ENCODE measurements around the gene INHBC.
"Not testable (repeated sequence)": the region's sequence is repeated elsewhere in the genome, so short reads cannot be mapped to it uniquely, and the experiment has no call there.

Gene INHBC, protein sequence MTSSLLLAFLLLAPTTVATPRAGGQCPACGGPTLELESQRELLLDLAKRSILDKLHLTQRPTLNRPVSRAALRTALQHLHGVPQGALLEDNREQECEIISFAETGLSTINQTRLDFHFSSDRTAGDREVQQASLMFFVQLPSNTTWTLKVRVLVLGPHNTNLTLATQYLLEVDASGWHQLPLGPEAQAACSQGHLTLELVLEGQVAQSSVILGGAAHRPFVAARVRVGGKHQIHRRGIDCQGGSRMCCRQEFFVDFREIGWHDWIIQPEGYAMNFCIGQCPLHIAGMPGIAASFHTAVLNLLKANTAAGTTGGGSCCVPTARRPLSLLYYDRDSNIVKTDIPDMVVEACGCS

DNA sequence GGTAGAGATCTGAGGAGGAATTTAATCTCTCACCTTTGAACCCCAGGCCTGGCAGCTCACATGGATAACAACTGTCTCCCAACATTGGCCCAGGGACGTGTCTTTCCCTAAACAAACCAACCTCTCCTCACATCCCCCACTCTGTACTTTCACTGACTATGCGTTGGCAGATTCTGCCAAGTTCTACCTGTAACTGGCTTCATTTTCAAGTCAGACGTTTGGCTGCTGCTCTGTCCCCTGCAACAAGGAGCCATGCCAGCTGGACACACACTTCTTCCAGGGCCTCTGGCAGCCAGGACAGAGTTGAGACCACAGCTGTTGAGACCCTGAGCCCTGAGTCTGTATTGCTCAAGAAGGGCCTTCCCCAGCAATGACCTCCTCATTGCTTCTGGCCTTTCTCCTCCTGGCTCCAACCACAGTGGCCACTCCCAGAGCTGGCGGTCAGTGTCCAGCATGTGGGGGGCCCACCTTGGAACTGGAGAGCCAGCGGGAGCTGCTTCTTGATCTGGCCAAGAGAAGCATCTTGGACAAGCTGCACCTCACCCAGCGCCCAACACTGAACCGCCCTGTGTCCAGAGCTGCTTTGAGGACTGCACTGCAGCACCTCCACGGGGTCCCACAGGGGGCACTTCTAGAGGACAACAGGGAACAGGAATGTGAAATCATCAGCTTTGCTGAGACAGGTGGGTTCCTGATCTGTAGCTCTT is at the start of gene INHBC:
INHBC (plus strand) TSS at position 268 of the 707 bp plus-strand sequence; CDS start at position 371, 103 bp downstream.
- DNase-seq (ENCODE audit: low read depth in 2 of 3, low spot score in 2 of 3): no peak

DNA sequence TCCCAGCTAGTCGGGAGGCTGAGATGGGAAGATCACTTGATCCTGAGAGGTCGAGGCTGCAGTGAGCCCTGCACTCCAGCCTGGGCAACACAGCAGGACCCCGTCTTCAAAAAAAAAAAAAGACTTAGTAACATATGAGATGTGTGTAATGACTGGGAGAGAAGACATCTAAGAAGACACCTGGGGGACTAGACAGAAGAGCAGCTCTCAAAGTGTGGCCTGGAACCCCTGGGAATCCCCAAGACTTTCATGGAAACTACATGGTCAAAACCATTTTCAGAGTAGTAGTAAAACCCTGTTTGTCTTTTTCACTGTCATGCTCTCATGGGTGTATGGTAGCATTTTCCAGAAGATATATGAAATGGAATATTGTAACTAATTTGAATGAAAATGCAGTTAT is 49.0 kb upstream of the INHBC start:
- DNase-seq (ENCODE audit: low read depth in 2 of 3, low spot score in 2 of 3): no peak

DNA sequence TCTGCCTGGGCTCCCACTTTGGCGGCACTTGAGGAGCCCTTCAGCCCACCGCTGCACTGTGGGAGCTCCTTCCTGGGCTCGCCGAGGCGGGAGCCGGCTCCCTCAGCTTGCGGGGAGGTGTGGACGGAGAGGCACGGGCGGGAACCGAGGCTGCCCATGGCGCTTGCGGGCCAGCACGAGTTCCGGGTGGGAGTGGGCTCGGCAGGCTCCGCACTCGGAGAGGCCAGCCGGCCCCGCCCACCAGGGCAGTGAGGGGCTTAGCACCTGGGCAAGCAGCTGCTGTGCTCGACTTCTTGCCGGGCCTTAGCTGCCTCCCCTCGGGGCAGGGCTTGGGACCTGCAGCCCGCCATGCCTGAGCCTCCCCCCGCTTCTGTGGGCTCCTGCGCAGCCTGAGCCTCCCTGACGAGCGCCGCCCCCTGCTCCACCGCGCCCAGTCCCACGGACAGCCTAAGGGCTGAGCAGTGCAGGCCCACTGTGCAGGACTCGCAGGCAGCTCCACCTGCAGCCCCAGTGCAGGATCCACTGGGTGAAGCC is 48.3 kb upstream of the INHBC start:
- no peak for DNase-seq (ENCODE audit: low read depth in 2 of 3, low spot score in 2 of 3)

DNA sequence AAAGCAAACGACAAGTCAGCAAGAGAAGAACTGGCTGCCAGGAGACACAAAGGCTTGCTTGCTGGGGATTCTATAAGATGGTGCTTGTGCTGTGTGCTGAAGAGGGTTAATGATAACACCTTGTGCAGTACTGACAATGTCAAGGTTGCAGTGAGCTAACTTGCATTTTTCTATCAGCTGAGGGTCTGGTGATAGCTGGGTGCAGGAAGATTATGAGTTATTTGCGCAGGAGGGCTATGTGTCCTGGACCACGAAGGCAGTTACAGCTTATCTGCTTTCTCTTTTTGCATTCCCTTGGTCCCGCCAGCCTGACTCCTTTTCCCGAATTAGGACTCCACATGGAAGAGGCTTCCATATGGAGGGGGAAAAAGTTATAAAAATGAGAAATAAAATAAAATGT is 46.2 kb upstream of the INHBC start:
- no peak for DNase-seq (ENCODE audit: low read depth in 2 of 3, low spot score in 2 of 3)

DNA sequence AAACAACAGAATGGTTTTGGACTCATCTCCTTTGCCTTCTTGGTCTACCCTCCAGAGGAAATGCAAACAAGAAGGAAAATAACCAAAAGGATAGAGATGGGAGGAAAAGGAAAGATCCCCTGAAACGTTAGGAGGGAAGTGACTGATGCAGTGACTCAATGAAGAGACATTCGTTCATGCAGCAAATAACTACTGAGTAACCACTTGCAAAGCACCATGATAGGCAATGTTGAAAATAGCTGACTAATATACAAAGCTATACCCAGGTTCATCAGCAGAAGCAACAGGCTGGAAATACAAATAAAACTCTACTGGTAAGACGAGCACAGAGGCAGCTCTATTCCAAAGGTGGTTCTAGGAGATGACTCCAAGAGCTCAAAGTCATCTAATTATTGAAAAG is 45.6 kb upstream of the INHBC start:
- DNase-seq (ENCODE audit: low read depth in 2 of 3, low spot score in 2 of 3): no peak

DNA sequence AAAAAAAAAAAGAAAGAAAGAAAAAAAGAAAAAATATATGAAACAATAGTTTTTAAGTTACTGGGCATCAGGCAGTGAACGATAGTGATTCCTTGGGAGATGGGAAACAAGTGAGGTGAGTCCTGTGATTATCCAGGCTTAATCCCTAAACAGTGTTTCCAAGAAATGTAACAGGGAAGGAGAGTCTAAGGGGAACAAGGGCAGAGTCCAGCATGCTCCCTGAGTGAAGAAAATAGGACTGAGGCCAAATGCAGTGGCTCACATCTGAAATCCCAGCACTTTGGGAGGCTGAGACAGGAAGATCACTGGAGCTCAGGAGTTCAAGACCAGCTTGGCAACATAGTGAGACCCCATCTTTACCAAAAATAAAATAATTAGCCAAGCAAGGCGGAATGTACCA is 44.4 kb upstream of the INHBC start:
- DNase-seq (ENCODE audit: low read depth in 2 of 3, low spot score in 2 of 3): no peak

DNA sequence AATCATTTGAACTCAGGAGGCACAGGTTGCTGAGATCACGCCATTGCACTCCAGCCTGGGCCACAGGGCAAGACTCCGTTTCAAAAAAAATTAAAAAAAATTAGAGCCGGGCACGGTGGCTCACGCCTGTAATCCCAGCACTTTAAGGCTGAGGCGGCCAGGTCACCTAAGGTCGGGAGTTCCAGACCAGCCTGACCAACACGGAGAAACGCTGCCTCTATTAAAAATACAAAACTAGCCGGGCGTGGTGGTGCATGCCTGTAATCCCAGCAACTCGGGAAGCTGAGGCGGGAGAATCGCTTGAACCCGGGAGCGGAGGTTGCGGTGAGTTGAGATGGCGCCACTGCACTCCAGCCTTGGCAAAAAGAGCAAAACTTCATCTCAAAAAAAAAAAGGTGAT is 39.5 kb upstream of the INHBC start:
- no peak for DNase-seq (ENCODE audit: low read depth in 2 of 3, low spot score in 2 of 3)

DNA sequence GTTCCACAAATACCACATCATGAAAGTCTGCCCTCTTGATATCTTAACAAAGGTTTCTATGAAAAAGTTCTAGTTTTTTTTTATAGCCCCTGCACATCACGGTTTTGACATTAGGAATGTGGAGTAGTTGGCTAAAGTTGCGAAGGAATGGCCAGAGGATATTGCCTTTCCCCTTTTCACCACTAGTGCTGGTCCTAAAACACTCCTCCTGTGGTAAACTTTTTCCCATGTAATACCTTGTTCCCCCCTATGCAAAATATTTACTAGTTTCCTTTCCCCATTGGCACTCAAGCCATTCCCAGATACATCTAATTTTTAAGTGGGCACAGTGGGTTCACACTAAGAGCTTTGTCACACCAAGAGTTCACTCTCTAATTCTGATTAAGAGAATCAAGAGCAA is 37.1 kb upstream of the INHBC start:
- no peak for DNase-seq (ENCODE audit: low read depth in 2 of 3, low spot score in 2 of 3)

DNA sequence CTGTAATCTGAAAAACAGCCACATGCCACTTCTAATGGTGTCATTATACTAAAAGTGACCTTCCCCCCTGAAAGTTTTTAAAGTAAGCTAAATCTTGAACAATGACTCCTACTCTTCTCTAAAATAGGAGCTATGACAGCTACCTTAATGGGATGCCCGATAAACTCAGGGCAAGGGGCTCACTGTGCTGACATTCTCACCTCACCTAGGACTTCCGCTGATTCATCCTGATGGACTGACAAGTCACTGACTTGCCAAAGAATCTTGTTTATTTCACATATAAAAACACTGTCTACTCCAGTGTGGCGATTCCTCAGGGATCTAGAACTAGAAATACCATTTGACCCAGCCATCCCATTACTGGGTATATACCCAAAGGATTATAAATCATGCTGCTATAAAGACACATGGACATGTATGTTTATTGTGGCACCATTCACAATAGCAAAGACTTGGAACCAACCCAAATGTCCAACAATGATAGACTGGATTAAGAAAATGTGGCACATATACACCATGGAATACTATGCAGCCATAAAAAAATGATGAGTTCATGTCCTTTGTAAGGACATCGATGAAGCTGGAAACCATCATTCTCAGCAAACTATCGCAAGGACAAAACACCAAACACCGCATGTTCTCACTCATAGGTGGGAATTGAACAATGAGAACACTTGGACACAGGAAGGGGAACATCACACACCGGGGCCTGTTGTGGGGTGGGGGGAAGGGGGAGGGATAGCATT is 34.7 kb upstream of the INHBC start:
- DNase-seq (ENCODE audit: low read depth in 2 of 3, low spot score in 2 of 3): not testable (repeated sequence)

DNA sequence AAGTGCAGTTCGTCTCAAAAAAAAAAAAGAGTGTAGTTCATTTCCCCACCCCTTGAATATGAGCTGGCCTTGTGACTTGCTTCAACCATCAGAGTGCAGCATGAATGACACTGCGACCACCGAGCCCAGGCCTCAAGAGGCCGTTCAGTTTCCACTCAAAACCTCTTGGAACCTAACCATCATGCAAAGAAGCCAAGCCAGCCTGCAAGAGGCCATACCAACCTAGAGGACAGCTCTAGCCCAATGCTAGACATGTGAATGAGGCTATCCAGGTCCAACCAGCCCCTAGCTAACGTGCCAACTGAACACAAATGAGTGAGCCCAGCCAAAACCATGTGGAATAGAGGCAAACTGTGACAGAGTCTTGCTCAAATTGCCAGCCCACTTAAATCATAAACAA is 33.4 kb upstream of the INHBC start:
- DNase-seq (ENCODE audit: low read depth in 2 of 3, low spot score in 2 of 3): no peak

DNA sequence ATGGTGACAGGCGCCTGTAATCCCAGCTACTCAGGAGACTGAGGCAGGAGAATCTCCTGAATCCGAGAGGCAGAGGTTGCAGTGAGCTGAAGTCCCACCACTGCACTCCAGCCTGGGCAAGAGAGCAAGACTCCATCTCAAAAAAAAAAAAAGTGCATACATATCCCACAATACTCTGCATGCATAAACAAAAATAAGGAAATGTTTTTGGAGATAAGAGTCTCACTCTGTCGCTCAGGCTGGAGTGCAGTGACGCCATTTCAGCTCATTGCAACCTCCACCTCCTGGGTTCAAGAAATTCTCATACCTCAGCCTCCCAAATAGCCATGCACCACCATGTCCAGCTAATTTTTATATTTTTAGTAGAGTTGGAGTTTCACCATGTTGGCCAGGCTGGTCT is 32.4 kb upstream of the INHBC start:
- DNase-seq (ENCODE audit: low read depth in 2 of 3, low spot score in 2 of 3): not testable (repeated sequence)

DNA sequence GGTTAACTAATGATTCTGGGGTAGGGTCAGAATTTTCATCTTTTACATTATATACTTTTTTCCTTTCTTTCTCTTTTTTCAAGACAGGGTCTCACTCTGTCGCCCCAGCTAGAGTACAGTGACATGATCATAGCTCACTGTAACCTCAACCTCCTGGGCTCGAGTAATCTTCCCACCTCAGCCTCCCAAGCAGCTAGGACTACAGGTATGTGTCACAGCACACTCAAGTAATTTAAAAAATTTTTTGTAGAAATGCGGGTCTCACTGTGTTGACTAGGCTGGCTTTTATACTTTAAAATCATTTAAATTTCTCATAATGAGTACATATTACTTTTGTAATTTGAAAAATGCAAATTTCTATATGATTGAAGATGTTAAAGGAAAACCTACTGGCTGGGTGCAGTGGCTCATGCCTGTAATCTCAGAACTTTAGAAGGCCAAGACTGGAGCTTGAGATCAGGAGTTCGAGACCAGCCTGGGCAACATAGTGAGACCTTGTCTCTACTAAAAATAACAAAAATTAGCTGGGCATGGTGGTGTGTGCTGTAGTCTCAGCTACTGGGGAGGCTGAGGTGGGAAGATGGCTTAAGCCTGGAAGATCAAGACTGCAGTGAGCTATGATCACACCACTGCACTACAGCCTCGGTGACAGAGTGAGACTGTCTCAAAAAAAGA is 29.5 kb upstream of the INHBC start:
- no peak for DNase-seq (ENCODE audit: low read depth in 2 of 3, low spot score in 2 of 3)

DNA sequence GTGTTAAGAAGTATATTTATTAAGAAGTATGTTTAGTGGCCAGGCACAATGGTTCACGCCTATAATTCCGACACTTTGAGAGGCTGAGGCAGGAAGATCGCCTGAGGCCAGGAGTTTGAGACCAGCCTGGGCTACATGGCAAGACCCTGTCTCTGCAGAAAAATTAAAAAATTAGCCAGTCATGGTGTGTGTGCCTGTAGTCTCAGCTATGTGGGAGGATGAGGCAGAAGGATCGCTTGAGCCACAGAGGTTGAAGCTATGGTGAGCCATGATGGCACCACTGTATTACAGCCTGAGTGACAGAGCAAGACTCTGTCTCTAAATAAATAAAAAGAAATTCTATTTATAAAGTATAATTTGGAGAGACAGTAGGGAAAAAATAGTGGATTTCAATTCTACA is 24.1 kb upstream of the INHBC start:
- DNase-seq (ENCODE audit: low read depth in 2 of 3, low spot score in 2 of 3): no peak

DNA sequence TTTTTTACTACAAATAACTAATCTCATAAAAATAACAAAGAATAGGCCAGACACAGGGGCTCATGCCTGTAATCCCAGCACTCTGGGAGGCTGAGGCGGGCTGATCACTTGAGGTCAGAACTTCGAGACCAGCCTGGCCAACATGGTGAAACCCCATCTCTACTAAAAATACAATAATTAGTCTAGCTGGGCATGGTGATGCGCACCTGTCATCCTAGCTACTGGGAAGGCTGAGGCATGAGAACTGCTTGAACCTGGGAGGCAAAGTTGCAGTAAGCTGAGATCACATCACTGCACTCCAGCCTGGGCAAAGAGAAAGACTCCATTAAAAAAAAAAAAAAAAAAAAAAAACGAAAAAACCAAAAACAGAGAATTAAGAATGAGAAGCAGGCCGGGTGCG is 20.4 kb upstream of the INHBC start:
- not testable (repeated sequence) for DNase-seq (ENCODE audit: low read depth in 2 of 3, low spot score in 2 of 3)

DNA sequence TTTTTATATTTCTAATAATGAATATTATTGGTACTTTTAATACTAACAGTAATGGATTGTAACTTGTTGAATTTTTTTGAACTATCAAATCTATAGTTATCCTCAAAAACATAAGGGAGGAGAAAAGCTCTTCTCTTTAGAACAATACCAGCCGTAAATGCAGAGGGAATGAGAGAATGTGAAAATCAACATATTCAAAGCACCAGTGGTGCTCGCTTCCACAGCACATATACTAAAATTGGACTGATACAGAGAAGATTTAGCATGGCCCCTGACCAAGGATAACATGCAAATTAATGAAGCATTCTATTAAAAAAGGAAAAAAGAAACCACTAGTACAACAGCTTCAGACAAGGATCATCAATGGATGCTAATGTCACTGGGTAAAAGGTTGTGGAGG is 19.5 kb upstream of the INHBC start:
- DNase-seq (ENCODE audit: low read depth in 2 of 3, low spot score in 2 of 3): no peak

DNA sequence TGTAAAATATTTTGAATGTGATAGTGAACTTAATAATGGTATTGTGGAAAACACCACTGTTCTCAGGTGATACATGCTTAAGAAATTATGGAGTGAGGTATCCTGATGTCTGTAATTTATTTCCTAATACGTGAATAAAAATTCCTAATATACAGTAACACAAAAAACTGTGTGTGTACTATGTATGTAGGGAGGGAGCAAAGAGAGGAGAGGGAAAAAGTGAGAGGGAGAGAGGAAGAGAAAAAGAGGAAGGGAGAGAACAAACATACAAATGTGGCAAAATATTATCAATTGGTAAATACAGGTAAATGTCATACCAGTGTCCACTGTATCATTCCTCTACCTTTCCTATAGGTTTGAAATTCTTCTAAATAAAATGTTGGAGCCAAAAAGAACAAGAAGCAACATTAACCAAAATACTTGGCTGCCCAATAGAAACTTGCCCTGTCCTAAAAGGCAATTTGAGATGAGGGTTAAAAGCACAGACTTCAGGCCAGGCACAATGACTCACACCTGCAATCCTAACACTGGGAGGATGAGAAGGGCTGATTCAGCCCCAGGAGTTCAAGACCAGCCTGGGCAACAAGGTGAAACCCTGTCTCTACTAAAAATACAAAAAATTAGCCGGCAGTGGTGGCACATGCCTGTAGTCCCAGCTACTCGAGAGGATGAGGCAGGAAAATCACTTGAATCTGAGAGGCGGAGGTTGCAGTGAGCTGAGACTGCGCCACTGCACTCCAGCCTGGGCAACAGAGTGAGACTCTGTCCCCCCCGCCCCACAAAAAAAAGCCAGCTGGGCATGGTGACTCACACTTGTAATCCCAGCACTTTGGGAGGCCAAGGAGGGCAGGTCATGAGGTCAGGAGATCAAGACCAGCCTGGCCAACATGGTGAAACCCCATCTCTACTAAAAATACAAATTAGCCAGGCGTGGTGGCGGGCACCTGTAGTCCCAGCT is 18.3 kb upstream of the INHBC start:
- no peak for DNase-seq (ENCODE audit: low read depth in 2 of 3, low spot score in 2 of 3)

DNA sequence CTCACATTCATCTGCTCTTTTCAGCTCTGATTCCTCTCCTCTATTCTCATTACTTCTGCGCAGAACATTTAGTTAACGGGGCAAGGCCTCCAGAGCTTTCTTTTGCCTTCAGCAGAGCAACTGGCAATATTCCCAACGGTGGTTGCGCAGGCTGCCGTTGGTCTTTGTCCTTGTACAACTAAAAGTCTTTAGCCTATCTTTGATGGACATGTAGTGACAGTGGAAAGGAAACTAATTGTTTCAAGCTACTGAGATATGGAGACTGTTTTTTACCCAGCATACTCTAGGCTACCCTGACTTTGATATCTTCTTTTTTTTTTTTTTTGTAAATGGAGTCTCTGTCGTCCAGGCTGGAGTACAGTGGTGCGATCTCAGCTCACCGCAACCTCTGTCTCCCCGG is 16.3 kb upstream of the INHBC start:
- no peak for DNase-seq (ENCODE audit: low read depth in 2 of 3, low spot score in 2 of 3)

DNA sequence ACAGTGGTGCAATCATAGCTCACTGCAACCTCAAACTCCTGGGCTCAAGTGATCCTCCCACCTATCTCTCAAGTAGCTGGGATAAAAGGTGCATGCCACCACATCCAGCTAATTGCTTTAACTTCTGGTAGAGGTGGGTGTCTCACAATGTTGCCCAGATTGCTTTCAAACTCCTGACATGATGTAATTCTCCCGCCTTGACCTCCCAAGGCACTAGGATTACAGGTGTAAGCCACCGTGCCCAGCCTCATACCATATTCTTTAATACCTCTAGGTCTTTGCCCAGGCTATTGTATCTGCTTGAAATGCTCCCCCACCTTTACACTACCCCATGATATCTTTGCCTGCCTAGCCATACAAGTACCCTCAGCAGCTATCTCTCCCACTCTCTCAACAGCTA is 15.1 kb upstream of the INHBC start:
- DNase-seq (ENCODE audit: low read depth in 2 of 3, low spot score in 2 of 3): no peak

DNA sequence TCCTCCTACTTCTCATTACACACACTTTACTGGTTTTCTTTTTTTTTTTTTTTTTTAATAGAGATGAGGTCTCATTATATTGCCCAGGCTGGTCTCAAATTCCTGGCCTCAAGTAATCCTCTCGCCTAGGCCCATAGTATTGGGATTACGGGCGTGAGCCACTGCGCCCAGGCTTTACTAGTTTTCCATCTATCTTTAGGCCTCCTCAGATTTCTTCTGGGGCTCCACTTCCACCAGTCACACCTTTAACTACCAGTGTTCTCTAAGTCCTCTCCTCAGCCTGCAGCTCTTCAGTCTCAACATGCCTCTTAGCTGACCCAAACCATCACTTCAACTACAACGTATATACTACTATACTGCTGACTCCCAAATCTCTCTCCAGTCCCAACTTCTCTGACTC is 14.1 kb upstream of the INHBC start:
- no peak for DNase-seq (ENCODE audit: low read depth in 2 of 3, low spot score in 2 of 3)

DNA sequence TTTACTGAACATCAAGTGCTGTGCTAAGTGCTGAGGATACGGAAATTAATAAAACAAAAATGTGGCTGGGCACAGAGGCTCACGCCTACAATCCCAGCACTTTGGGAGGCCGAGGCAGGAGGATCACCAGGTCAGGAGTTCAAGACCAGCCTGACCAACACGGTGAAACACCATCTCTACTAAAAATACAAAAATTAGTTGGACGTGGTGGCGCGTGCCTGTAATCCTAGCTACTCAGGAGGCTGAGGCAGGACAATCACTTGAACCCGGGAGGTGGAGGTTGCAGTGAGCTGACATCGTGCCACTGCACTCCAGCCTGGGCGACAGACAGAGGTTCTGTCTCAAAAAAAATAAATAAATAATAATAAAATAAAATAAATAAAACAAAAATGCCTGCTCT is 7.6 kb upstream of the INHBC start:
- not testable (repeated sequence) for DNase-seq (ENCODE audit: low read depth in 2 of 3, low spot score in 2 of 3)
